A549 (cell line): ENCODE results near the gene SERPINE1. TPM values are rescaled to one million over a fixed set of nuclear protein-coding genes. Genes with fewer than 3 reads are reported as not detected.
"Not testable (repeated sequence)": the region's sequence is repeated elsewhere in the genome, so short reads cannot be mapped to it uniquely, and the experiment has no call there.

ENCODE experiments used
- ATAC-seq, 2 experiments: fragments of 200-7000 bp in 1 of 2; fragments of >200 bp in 1 of 2; cut with Nextera tagmentation in 1 of 2; cut with Tn5 transposase in 1 of 2; 3 replicates each; pipeline versions ENCODE4 v1.8.0 to v1.9.1; 2018 to 2020; ENCODE audit warnings: mild to moderate bottlenecking in 1 of 2, moderate library complexity in 1 of 2
- CTCF ChIA-PET: fragments of 300-600 bp; sonication (Branson Sonifier 250); formaldehyde crosslinking; extraction: SDS; loops from one replicate; lab custom pipeline; 2021; ENCODE audit warnings: antibody characterized with exemption, inconsistent platforms; lab: Yijun Ruan, JAX
- POLR2A ChIA-PET: fragments of 350-600 bp; formaldehyde crosslinking; extraction: SDS; loops from one replicate; lab custom pipeline; 2021; ENCODE audit warnings: antibody characterized with exemption, inconsistent platforms; lab: Yijun Ruan, JAX
- DNase-seq, 2 experiments: peaks; one replicate each; pipeline versions ENCODE4 v3.0.0 to v3.0.0-alpha.2; 2011 to 2016; ENCODE audit warnings: low read depth in 1 of 2, low spot score in 1 of 2
- FAIRE-seq: peaks from 2 replicates; lab custom pipeline; 2011; peaks lifted over from hg19 to GRCh38; lab: Jason Lieb, UNC
- H3K27ac ChIP-seq, 2 experiments: fragments of >200 bp; sonication (Bioruptor Twin); formaldehyde crosslinking; 3 replicates each; pipeline ENCODE4 v1.5.1; 2016 to 2017
- H3K4me1 ChIP-seq: fragments of >200 bp; sonication (Bioruptor Twin); formaldehyde crosslinking; 3 replicates; pipeline ENCODE4 v1.6.1; 2016
- H3K4me2 ChIP-seq: fragments of >200 bp; sonication (Bioruptor Twin); formaldehyde crosslinking; 3 replicates; pipeline ENCODE4 v1.6.1; 2016
- H3K4me3 ChIP-seq: fragments of >200 bp; sonication (Bioruptor Twin); formaldehyde crosslinking; 3 replicates; pipeline ENCODE4 v1.5.1; 2016
- H3K9me3 ChIP-seq: fragments of >200 bp; sonication (Bioruptor Twin); formaldehyde crosslinking; 3 replicates; pipeline ENCODE4 v1.6.1; 2016
- EHMT2 ChIP-seq: fragments of 200-600 bp; sonication (generic); IDR thresholded peaks from 2 replicates; pipeline ENCODE4 v1.6.1; 2016; ENCODE audit warnings: antibody characterized with exemption, low read depth, mild to moderate bottlenecking, moderate library complexity
- EP300 ChIP-seq, 2 experiments: fragments of >200 bp; sonication (Bioruptor Twin); formaldehyde crosslinking; IDR thresholded peaks; 2 replicates in 1 of 2; 3 replicates in 1 of 2; pipeline ENCODE4 v1.6.1; 2016 to 2017
- FOSB ChIP-seq: fragments of 250-450 bp; sonication (Bioruptor Pico); IDR thresholded peaks from 2 replicates; pipeline ENCODE4 v1.5.0; 2020; ENCODE audit warnings: mild to moderate bottlenecking, moderate library complexity
- FOSL2 ChIP-seq, 2 experiments: fragments of 450-650 bp in 1 of 2; fragments of >200 bp in 1 of 2; sonication (Bioruptor Twin) in 1 of 2; formaldehyde crosslinking; IDR thresholded peaks; 2 replicates each; pipeline versions ENCODE4 v1.5.0 to v1.6.1; 2016 to 2020; ENCODE audit warnings: mild to moderate bottlenecking in 1 of 2, moderate library complexity in 1 of 2
- HEYL ChIP-seq: fragments of 250-450 bp; sonication (Bioruptor Pico); IDR thresholded peaks from 2 replicates; pipeline ENCODE4 v1.8.0; 2021; ENCODE audit warnings: mild to moderate bottlenecking, moderate library complexity
- HOXA7 ChIP-seq: fragments of 250-450 bp; sonication (Bioruptor Pico); IDR thresholded peaks from 2 replicates; pipeline ENCODE4 v1.5.0; 2020; ENCODE audit warnings: mild to moderate bottlenecking, moderate library complexity
- HOXB5 ChIP-seq: fragments of 250-450 bp; sonication (Bioruptor Pico); IDR thresholded peaks from 2 replicates; pipeline ENCODE4 v1.5.0; 2020; ENCODE audit warnings: mild to moderate bottlenecking, moderate library complexity
- JUNB ChIP-seq: fragments of >200 bp; sonication (Bioruptor Twin); formaldehyde crosslinking; IDR thresholded peaks from 2 replicates; pipeline ENCODE4 v1.6.1; 2016
- KDM5A ChIP-seq: fragments of 200-600 bp; sonication (generic); IDR thresholded peaks from 2 replicates; pipeline ENCODE4 v1.6.1; 2016; ENCODE audit warnings: antibody characterized with exemption, mild to moderate bottlenecking
- MAZ ChIP-seq: fragments of 150-350 bp; IDR thresholded peaks from 2 replicates; pipeline ENCODE4 v1.6.1; 2014; ENCODE audit warnings: antibody characterized with exemption, low read depth, low read length, borderline replicate concordance
- NFE2L2 ChIP-seq: fragments of 150-350 bp; conservative IDR thresholded peaks from 2 replicates; pipeline ENCODE4 v1.6.1; 2014; ENCODE audit warnings: low read length
- PHF8 ChIP-seq: fragments of 200-600 bp; sonication (generic); IDR thresholded peaks from 2 replicates; pipeline ENCODE4 v1.6.1; 2016; ENCODE audit warnings: low read depth, mild to moderate bottlenecking, antibody characterized with exemption, moderate library complexity, borderline replicate concordance
- POLR2A ChIP-seq: IDR thresholded peaks from 2 replicates; pipeline ENCODE4 v1.6.1; 2012; ENCODE audit warnings: mild to moderate bottlenecking, low read length
- RAD21 ChIP-seq, 2 experiments: fragments of >200 bp in 1 of 2; sonication (Bioruptor Twin) in 1 of 2; formaldehyde crosslinking in 1 of 2; IDR thresholded peaks in 1 of 2; conservative IDR thresholded peaks in 1 of 2; 2 replicates in 1 of 2; 3 replicates in 1 of 2; pipeline ENCODE4 v1.6.1; 2012 to 2018; ENCODE audit warnings: inconsistent platforms in 1 of 2
- SMC3 ChIP-seq: fragments of >200 bp; sonication (Bioruptor Twin); formaldehyde crosslinking; IDR thresholded peaks from 3 replicates; pipeline ENCODE4 v1.6.1; 2018; ENCODE audit warnings: inconsistent platforms
- TFCP2L1 ChIP-seq: fragments of 250-450 bp; sonication (Bioruptor Pico); IDR thresholded peaks from 2 replicates; pipeline ENCODE4 v1.5.0; 2021; ENCODE audit warnings: mild to moderate bottlenecking
- ZC3H11A ChIP-seq: fragments of 450-650 bp; IDR thresholded peaks from 2 replicates; pipeline ENCODE4 v1.6.1; 2014; ENCODE audit warnings: antibody characterized with exemption, mild to moderate bottlenecking
- WGBS: methylation state at CpG from one replicate; pipeline ENCODE4 v1.1.6; 2017; ENCODE audit errors: missing lambda C conversion rate; 5-methylcytosine and 5-hydroxymethylcytosine counted together
- polyA plus RNA-seq, 4 experiments: library from polyadenylated mRNA; depleted of rRNA in 3 of 4; stranded (reverse); fragments of >200 nt; fragmentation: RNase III in 1 of 4; extraction: RNeasy Plus Mini Kit Qiagen cat#74134 plus additional on column Dnase treatment in 1 of 4; gene quantifications; 2 replicates in 3 of 4; 3 replicates in 1 of 4; pipeline ENCODE4 v1.2.3, GENCODE V29; 2011 to 2017
- TF ChIP-seq, protein P1 (sequence below): fragments of 250-450 bp; sonication (Bioruptor Pico); IDR thresholded peaks from 2 replicates; pipeline ENCODE4 v1.5.0; 2021; ENCODE audit warnings: mild to moderate bottlenecking, moderate library complexity, borderline replicate concordance
- TF ChIP-seq, protein P2 (sequence below): fragments of 200-600 bp; sonication (generic); IDR thresholded peaks from 2 replicates; pipeline ENCODE4 v1.6.1; 2016; ENCODE audit warnings: antibody characterized with exemption, mild to moderate bottlenecking, moderate library complexity

Gene SERPINE1
- polyA plus RNA-seq, 2 of the 4 experiments (the other 2 are of a cell fraction), result 286 to 355 TPM

DNA sequence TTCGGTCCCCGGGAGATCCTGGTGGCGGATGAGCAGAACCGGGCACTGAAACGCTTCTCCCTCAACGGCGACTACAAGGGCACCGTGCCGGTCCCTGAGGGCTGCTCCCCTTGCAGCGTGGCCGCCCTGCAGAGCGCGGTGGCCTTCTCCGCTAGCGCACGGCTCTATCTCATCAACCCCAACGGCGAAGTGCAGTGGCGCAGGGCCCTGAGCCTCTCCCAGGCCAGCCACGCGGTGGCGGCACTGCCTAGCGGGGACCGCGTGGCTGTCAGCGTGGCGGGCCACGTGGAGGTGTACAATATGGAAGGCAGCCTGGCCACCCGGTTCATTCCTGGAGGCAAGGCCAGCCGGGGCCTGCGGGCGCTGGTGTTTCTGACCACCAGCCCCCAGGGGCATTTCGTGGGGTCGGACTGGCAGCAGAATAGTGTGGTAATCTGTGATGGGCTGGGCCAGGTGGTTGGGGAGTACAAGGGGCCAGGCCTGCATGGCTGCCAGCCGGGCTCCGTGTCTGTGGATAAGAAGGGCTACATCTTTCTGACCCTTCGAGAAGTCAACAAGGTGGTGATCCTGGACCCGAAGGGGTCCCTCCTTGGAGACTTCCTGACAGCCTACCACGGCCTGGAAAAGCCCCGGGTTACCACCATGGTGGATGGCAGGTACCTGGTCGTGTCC lies 37.9 kb upstream of the SERPINE1 start (continued):
- no peak for TF ChIP-seq EHMT2
- no peak for TF ChIP-seq SMC3
- no peak for TF ChIP-seq HOXB5
- TF ChIP-seq KDM5A, result no peak
- TF ChIP-seq EP300 (IDR thresholded peaks at IDR 0.05), result no peak
- TF ChIP-seq HOXA7 (CRISPR knock-in tag), result no peak

DNA sequence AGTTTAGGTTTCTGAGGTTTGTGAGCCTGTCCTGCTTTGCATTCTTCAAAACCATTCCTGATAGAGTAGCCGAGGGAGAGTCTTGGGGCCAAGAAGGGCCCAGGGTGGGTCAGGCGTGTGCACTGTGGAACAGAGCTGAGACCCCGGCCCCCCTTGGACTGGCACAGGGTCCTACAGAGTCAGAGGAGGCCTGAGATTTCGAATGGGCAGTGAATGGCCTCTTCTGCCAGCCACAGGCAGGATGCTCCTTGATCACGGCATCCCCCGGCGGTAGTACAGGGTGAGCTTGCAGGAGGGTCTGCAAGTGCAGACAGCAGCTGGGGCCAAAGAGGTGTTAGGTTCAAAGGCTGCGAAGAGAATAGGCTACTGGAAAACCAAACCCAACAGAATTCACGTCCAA lies 37.0 kb upstream of the SERPINE1 start:
- Histone ChIP-seq H3K4me1 (peaks cover 29% of the 10 kb centered on the region), H3K4me2 (no peak overlapping the region), H3K4me3 (no peak overlapping the region), H3K27ac (no peak overlapping the region), H3K9me3 (no peaks in the 10 kb centered on the region)
- POLR2A ChIA-PET, result no interaction called here
- CTCF ChIA-PET, result interaction anchor here (0.6 to 2.1 kb wide), 5 partner anchors 13 to 138 kb away, joined by 3 to 7 read pairs (median 5); no protein-coding TSS in a partner anchor
- TF ChIP-seq POLR2A (no peak), FOSB (no peak), TFCP2L1 (CRISPR knock-in tag) (no peak), ZC3H11A (no peak), PHF8 (no peak), RAD21 (conservative IDR thresholded peaks at IDR 0.05 in 1 of 2, IDR thresholded peaks at IDR 0.05 in 1 of 2) (no peak), JUNB (no peak)
- TF ChIP-seq, all 56 proteins: peak for 0
- no peak for ATAC-seq
- DNase-seq, result no peak
- no peak for FAIRE-seq
- WGBS, result 94% methylated on average over 9 of the region's 9 CpGs

DNA sequence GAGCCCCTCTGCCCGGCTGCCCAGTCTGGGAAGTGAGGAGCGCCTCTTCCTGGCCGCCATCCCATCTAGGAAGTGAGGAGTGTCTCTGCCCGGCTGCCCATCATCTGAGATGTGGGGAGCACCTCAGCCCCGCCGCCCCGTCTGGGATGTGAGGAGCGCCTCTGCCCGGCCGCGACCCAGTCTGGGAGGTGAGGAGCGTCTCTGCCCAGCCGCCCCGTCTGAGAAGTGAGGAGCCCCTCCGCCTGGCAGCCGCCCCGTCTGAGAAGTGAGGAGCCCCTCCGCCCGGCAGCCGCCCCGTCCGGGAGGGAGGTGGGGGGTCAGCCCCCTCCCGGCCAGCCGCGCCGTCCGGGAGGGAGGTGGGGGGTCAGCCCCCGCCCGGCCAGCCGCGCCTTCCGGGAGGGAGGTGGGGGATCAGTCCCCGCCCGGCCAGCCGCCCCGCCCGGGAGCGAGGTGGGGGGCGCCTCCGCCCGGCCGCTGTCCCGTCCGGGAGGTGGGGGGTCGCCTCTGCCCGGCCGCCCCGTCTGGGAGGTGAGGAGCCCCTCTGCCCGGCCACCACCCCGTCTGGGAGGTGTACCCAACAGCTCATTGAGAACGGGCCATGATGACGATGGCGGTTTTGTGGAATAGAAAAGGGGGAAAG lies 34.5 kb upstream of the SERPINE1 start:
- CTCF ChIA-PET, result interaction anchor here (1.3 kb wide), 1 partner anchor 38 kb away, joined by 3 read pairs; no protein-coding TSS in a partner anchor
- DNase-seq, H3K4me2 ChIP-seq, H3K9me3 ChIP-seq, POLR2A ChIA-PET, ATAC-seq, FAIRE-seq, H3K4me3 ChIP-seq: not testable (repeated sequence)
- Histone ChIP-seq H3K4me1 (peaks cover 23% of the 10 kb centered on the region), H3K27ac (peak overlapping the region in 1 of 2 experiments; percentile 34; a peak in 1 of 6 replicates)
- WGBS, result 95% methylated on average over 13 of the region's 53 CpGs

DNA sequence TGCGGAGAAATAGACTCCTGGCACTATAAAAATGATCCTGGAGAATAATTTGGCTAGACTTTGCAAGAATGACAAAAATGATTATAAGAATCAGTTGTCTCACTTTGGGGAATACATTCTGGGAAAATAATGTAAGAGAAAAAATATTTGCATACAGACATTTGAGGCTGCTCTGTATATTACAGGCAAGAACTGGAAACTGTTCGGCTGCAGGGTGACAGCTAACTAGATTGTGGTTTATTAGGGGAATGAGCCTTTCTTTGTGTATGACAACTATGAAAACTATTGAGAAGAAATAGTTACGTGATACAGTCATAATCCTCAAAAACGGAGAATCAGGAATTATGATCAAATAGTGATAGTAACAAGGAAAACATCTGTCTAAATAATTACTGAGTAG lies 33.0 kb upstream of the SERPINE1 start:
- H3K4me1 ChIP-seq, result peaks cover 27% of the 10 kb centered on the region
- ChIA-PET POLR2A (interaction anchor here (1.4 kb wide), 1 partner anchor 33 kb away, joined by 4 read pairs; the partner anchor contains the start of gene SERPINE1), CTCF (interaction anchor here (0.8 to 2.7 kb wide), 4 partner anchors 13 to 199 kb away, joined by 4 to 19 read pairs (median 7); partner anchors contain the start of gene ACHE)
- ATAC-seq (peak in 1 of 2 experiments; percentile 42; a peak in 2 of 6 replicates), FAIRE-seq (no peak), DNase-seq (no peak)
- H3K27ac ChIP-seq, result peak overlapping the region; percentile 50 to 62; a peak in 4 of 6 replicates
- no peaks in the 10 kb centered on the region for H3K9me3 ChIP-seq
- H3K4me3 ChIP-seq, result no peak overlapping the region
- 43% methylated on average over 4 of the region's 4 CpGs for WGBS
- H3K4me2 ChIP-seq, result peak overlapping the region; percentile 38
- TF ChIP-seq FOSL2 (IDR thresholded peaks at IDR 0.05) (no peak), FOSL2 (CRISPR knock-in tag; IDR thresholded peaks at IDR 0.05) (peak; percentile 37; the same call in 1 of the 2 replicates), JUNB (no peak), SMC3 (no peak)

DNA sequence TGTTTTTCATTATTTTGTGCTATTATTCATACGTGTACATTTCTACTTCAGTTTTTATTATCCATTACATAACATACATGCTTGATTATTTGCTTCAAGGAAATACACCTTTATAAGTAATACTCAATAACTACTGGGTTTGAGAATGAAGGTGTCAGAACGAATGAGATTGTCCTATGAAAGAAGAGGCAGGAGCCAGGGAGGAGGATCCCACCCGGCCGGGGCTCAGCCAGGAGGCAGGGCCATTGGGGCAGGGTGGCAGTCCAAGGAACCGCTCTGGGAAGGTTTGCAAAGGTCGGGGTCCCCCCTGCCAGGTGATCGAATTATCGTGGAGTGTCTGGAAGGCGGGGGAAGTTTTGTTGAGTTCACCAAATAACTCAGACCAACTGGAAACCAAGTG lies 32.5 kb upstream of the SERPINE1 start:
- 35% methylated on average over 9 of the region's 9 CpGs for WGBS
- no peak for FAIRE-seq
- H3K4me1 ChIP-seq, result peaks cover 32% of the 10 kb centered on the region
- peak; percentile 30 to 47; a peak in 3 of 6 replicates for ATAC-seq
- peak overlapping the region; percentile 38 for H3K4me2 ChIP-seq
- CTCF ChIA-PET, result interaction anchor here (0.6 to 20.0 kb wide), 19 partner anchors 8 to 199 kb away, joined by 3 to 600 read pairs (median 9); partner anchors contain the start of genes ACHE, SERPINE1 and TRIM56
- DNase-seq, result no peak
- POLR2A ChIA-PET, result interaction anchor here (0.6 to 1.4 kb wide), 4 partner anchors 28 to 203 kb away, joined by 3 to 7 read pairs (median 4); partner anchors contain the start of gene SERPINE1
- H3K4me3 ChIP-seq, result no peak overlapping the region
- peak overlapping the region; percentile 50 to 94 for H3K27ac ChIP-seq
- H3K9me3 ChIP-seq, result no peaks in the 10 kb centered on the region
- no peak for TF ChIP-seq FOSL2 (IDR thresholded peaks at IDR 0.05)
- no peak for TF ChIP-seq FOSL2 (CRISPR knock-in tag; IDR thresholded peaks at IDR 0.05)
- TF ChIP-seq TFCP2L1 (CRISPR knock-in tag), result no peak
- TF ChIP-seq, protein P1, sequence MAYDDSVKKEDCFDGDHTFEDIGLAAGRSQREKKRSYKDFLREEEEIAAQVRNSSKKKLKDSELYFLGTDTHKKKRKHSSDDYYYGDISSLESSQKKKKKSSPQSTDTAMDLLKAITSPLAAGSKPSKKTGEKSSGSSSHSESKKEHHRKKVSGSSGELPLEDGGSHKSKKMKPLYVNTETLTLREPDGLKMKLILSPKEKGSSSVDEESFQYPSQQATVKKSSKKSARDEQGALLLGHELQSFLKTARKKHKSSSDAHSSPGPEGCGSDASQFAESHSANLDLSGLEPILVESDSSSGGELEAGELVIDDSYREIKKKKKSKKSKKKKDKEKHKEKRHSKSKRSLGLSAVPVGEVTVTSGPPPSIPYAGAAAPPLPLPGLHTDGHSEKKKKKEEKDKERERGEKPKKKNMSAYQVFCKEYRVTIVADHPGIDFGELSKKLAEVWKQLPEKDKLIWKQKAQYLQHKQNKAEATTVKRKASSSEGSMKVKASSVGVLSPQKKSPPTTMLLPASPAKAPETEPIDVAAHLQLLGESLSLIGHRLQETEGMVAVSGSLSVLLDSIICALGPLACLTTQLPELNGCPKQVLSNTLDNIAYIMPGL, result no peak
- TF ChIP-seq PHF8, result no peak
- TF ChIP-seq, protein P2, sequence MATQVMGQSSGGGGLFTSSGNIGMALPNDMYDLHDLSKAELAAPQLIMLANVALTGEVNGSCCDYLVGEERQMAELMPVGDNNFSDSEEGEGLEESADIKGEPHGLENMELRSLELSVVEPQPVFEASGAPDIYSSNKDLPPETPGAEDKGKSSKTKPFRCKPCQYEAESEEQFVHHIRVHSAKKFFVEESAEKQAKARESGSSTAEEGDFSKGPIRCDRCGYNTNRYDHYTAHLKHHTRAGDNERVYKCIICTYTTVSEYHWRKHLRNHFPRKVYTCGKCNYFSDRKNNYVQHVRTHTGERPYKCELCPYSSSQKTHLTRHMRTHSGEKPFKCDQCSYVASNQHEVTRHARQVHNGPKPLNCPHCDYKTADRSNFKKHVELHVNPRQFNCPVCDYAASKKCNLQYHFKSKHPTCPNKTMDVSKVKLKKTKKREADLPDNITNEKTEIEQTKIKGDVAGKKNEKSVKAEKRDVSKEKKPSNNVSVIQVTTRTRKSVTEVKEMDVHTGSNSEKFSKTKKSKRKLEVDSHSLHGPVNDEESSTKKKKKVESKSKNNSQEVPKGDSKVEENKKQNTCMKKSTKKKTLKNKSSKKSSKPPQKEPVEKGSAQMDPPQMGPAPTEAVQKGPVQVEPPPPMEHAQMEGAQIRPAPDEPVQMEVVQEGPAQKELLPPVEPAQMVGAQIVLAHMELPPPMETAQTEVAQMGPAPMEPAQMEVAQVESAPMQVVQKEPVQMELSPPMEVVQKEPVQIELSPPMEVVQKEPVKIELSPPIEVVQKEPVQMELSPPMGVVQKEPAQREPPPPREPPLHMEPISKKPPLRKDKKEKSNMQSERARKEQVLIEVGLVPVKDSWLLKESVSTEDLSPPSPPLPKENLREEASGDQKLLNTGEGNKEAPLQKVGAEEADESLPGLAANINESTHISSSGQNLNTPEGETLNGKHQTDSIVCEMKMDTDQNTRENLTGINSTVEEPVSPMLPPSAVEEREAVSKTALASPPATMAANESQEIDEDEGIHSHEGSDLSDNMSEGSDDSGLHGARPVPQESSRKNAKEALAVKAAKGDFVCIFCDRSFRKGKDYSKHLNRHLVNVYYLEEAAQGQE, result no peak
- TF ChIP-seq EHMT2, result no peak
- TF ChIP-seq ZC3H11A, result no peak
- TF ChIP-seq HOXA7 (CRISPR knock-in tag), result no peak
- no peak for TF ChIP-seq MAZ
- TF ChIP-seq NFE2L2, result no peak
- no peak for TF ChIP-seq HEYL (CRISPR knock-in tag)
